GM10266 (cell line): ENCODE results near the gene FN3K.
A peak's percentile ranks its signal among the peaks of the same experiment; 100 is the strongest.

ENCODE experiments used
- DNase-seq: peaks from one replicate; pipeline ENCODE4 v3.0.0; 2012; ENCODE audit errors: extremely low spot score
- TF ChIP-seq, protein P1 (sequence below): IDR thresholded peaks from 2 replicates; pipeline ENCODE4 v1.5.1; 2012; ENCODE audit warnings: mild to moderate bottlenecking, low read depth; ENCODE audit not compliant: control insufficient read depth, insufficient read depth; ENCODE audit errors: missing control alignments

Gene FN3K

DNA sequence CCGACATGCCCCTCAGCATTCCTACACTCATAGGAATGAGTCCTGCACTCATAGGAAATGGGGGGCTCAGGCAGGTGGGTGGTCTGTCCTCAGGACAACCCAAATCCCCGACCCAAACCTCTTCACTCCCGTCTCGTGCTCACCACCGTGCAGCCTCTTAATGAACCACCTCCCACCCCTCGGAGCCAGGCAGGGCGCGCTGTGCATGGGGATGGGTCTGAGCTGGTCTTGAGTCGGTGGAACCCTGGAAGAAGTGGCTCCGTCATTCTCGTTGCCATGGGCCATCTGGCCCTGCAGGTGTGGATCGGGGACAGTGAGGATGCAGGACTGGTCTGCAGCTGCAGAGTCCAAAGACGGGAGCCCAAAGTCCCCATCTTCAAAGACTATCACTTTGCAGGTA is 30.5 kb upstream of the FN3K start:
- no peak for DNase-seq
- TF ChIP-seq, protein P1, sequence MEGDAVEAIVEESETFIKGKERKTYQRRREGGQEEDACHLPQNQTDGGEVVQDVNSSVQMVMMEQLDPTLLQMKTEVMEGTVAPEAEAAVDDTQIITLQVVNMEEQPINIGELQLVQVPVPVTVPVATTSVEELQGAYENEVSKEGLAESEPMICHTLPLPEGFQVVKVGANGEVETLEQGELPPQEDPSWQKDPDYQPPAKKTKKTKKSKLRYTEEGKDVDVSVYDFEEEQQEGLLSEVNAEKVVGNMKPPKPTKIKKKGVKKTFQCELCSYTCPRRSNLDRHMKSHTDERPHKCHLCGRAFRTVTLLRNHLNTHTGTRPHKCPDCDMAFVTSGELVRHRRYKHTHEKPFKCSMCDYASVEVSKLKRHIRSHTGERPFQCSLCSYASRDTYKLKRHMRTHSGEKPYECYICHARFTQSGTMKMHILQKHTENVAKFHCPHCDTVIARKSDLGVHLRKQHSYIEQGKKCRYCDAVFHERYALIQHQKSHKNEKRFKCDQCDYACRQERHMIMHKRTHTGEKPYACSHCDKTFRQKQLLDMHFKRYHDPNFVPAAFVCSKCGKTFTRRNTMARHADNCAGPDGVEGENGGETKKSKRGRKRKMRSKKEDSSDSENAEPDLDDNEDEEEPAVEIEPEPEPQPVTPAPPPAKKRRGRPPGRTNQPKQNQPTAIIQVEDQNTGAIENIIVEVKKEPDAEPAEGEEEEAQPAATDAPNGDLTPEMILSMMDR = no peak

DNA sequence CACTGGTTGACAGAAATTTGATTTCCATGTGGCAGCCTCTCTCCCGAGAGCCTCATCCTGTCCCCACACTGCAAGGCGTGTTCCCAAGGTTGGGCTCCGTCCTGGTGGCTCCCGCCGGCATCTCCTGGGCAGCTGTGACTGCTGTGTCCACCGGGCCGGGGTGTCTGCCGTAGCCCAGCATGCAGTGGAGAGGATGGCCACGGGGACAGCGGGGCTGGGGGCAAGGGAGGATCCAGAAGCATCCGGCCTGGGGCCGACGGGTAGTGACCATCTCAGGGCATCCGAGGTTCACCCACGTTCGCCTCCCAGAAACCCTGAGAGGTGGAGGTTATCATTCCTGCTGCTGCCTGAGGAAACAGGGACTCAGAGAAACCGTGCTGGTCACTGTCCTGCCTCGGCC is 29.7 kb upstream of the FN3K start:
- TF ChIP-seq, protein P1 = no peak
- DNase-seq = no peak

DNA sequence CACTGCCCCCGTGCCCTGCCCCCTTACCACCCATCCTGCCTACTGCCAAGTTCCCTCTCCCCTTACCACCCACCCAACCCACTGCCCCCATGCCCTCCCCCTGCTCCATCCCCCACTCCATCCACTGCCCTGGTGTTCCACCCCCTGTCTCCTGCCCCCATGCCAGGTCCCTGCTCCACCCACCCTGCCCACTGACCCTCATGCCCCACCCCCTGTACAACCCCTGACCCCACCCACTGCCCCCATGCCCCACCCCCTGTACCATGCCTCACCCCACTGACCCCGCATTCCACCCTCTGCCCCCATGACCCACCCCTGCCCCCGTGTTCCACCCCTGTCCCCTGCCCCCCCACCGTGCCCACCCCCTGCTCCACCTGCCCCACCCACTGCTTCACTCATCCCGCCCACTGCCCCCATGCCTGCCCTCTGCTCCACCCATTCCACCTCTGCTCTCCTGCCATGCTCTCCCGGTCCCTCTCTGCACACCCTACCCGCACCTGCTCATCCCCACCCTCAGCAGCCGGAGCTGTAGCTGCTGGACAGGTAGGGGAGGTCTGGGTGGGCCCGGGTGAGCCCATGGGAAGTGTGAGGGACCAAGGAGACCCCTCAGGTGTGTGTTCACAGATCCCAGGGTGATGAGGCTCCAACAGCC is 26.3 kb upstream of the FN3K start:
- TF ChIP-seq, protein P1 = no peak
- peak; percentile 49 for DNase-seq

DNA sequence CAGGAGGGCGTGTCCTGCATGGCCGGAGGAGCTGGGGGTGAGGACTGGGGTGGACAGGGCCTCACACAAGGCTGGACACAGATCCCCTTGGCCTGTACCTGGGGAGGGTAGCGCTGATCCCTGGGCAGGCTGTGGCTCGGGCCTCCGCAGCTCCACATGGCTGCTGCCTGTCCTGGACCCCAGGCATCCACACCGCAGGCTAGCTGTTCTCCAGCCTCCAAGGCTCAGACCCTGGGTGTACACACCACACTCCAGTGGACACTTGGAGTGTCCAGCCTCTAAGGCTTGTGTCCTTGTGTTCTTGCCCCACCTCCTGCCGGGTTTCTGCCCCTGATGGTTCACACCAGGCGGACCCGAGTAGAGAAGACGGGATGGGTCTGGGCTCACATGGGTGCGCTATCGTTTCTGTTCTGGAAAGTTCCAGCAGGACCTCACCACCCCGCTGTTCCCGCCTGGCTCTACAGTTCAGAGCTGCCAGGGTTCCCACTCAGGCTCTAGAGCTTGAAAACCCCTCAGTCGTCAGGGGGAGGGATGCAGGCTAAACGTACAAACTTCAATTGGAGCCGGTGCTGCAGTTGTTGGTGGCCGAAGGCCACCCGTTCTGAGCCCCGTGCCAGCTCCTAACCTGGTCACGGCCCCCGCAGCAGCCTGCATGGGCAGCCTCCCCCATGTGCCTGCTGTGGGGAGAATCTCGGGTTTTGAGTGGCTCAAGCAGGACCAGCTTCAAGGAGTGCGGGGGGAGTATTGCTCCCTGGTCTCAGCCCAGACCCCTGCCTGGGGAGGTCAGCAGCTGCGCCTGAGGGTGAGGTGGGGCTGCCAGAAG is 25.5 kb upstream of the FN3K start:
- TF ChIP-seq, protein P1 = no peak
- no peak for DNase-seq

DNA sequence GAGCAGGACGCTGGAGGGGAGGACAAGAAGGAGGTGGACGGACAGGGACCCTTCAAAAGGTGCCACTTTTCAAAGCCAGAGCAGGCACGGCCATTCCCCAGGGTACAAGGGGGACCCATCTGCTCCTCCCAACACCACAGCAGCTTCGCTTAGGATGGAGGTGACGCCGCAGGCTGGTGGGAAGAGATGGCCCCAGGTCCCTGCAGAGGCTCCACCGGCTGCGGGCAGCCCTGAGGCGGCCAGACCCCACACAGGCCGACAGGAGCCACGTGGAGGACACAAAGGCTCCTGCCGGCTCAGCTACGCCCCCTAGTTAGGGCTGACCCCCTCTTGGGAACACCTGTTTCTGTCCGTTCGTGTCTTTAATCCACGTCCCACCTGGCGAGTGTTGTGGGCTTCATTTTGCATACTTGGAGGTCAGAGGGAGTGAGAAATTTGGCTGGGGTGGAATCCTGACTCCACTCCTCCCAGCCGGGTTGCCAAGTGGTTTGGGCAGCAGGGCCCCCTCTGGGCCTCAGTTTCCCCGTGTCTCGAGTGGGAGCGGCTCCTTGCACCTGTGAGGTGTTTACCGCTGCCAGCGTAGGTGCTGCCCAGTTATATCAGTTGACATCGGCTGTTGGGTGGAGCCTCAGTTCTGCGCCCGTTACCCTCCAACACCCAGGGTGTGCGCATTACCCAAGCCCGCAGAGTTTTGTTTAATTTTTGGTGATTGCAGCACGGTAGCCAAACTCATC is 24.7 kb upstream of the FN3K start:
- DNase-seq = no peak

DNA sequence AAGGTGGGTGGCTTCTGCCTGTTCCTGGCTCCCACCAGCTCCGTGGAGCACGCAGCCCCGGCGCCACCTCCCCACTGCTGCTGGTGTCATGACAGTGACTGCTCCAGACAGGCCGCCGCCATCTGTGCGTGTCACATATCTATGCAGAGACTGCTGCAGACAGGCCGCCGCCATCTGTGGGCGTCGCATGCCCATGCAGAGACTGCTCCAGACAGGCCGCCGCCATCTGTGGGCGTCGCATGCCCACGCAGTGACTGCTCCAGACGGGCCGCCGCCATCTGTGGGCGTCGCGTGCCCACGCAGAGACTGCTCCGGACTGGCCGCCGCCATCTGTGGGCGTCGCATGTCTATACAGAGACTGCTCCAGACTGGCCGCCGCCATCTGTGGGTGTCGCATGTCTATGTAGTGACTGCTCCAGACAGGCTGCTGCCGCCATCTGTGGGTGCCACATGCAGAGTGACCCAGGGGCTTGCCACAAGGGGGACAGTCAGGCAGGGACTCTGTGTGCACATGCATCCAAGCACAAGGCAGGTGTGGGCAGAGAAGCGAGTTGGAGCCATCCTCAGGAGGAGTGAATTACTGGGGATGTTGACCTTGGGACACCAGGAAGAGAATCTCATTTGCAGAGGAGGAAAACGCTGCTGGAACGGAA is 22.2 kb upstream of the FN3K start:
- TF ChIP-seq, protein P1 = no peak
- DNase-seq = no peak

More for the DNA sequence above, 24.7 kb upstream of the FN3K start:
- TF ChIP-seq, protein P1 = no peak
